K562 (cell line): ENCODE data around the gene ADGRB2. TPM values are rescaled to one million over a fixed set of nuclear protein-coding genes. Genes with fewer than 3 reads are reported as not detected.

Experiments used
- ATAC-seq: fragments of 200-7000 bp; cut with Tn5 transposase; 3 replicates; pipeline ENCODE4 v1.9.1; 2020; ENCODE audit warnings: moderate library complexity
- BruUV-seq: library from RNA; stranded (reverse); fragments of 400-500 nt; replicated peaks from 2 replicates; lab custom pipeline; 2021; lab: Mats Ljungman, UMichigan
- CTCF ChIA-PET: fragments of 300-600 bp; formaldehyde crosslinking; extraction: SDS; loops from one replicate; lab custom pipeline; 2021; ENCODE audit warnings: low intra/inter-chr PET ratio; lab: Yijun Ruan, JAX
- POLR2A ChIA-PET: fragments of 300-600, 350-650 bp; sonication (Branson Sonifier 250); formaldehyde crosslinking; extraction: SDS; loops from one replicate; lab custom pipeline; 2021; ENCODE audit warnings: antibody characterized with exemption, inconsistent platforms; lab: Yijun Ruan, JAX
- DNase-seq, 4 experiments: peaks; one replicate each; pipeline versions ENCODE4 v3.0.0 to v3.0.0-alpha.2; 2011 to 2018; ENCODE audit warnings: low spot score in 3 of 4, mixed read lengths in 3 of 4; ENCODE audit errors: extremely low read depth in 1 of 4
- FAIRE-seq: peaks from 2 replicates; lab custom pipeline; 2011; peaks lifted over from hg19 to GRCh38; lab: Jason Lieb, UNC
- H2AFZ ChIP-seq: 2 replicates; pipeline ENCODE4 v1.6.0; 2011; ENCODE audit warnings: low read depth, low read length, control low read depth, inconsistent platforms
- H3K27ac ChIP-seq: fragments of 200-600 bp; 3 replicates; pipeline ENCODE4 v1.8.0; 2011; ENCODE audit warnings: low read depth, mild to moderate bottlenecking, control low read depth, inconsistent platforms, low read length, moderate library complexity, mixed read lengths; ENCODE audit errors: extremely low read depth
- H3K27me3 ChIP-seq, 2 experiments: fragments of 300-600 bp in 1 of 2; 2 replicates in 1 of 2; 3 replicates in 1 of 2; pipeline versions ENCODE4 v1.6.0 to v1.8.0; 2011; ENCODE audit warnings: inconsistent platforms in 2 of 2, low read length in 2 of 2, mild to moderate bottlenecking in 1 of 2, mixed read lengths in 1 of 2, moderate library complexity in 1 of 2; ENCODE audit not compliant: control insufficient read depth in 2 of 2, insufficient read depth in 2 of 2
- H3K36me3 ChIP-seq: fragments of 300-600 bp; 3 replicates; pipeline ENCODE4 v1.8.0; 2011; ENCODE audit warnings: mild to moderate bottlenecking, low read length, inconsistent platforms; ENCODE audit not compliant: control insufficient read depth, insufficient read depth
- H3K4me1 ChIP-seq, 2 experiments: fragments of 200-600 bp in 1 of 2; replicated peaks in 1 of 2; 2 replicates in 1 of 2; 3 replicates in 1 of 2; pipeline versions ENCODE4 v1.5.1 to v1.8.0; 2011; ENCODE audit warnings: inconsistent platforms in 2 of 2, low read length in 2 of 2, mild to moderate bottlenecking in 1 of 2, mixed read lengths in 1 of 2, moderate library complexity in 1 of 2; ENCODE audit not compliant: control insufficient read depth in 2 of 2, insufficient read depth in 2 of 2
- H3K4me2 ChIP-seq: 2 replicates; pipeline ENCODE4 v1.6.1; 2011; ENCODE audit warnings: low read length, control low read depth, inconsistent platforms, mixed read lengths; ENCODE audit not compliant: insufficient read depth
- H3K4me3 ChIP-seq: fragments of 200-600 bp; sonication (generic), shearing (Covaris generic); 2 replicates; pipeline ENCODE4 v1.5.1; 2016; ENCODE audit warnings: control low read depth, inconsistent platforms
- H3K79me2 ChIP-seq: fragments of 200-600 bp; 3 replicates; pipeline ENCODE4 v1.8.0; 2011; ENCODE audit warnings: low read length, inconsistent platforms; ENCODE audit not compliant: control insufficient read depth, insufficient read depth
- H3K9ac ChIP-seq, 2 experiments: 2 replicates each; pipeline versions ENCODE4 v1.6.0 to v1.6.1; 2011; ENCODE audit warnings: low read depth in 2 of 2, low read length in 2 of 2, control low read depth in 1 of 2, inconsistent platforms in 1 of 2, mild to moderate bottlenecking in 1 of 2, mixed read lengths in 1 of 2; ENCODE audit not compliant: insufficient read depth in 1 of 2
- H3K9me1 ChIP-seq: one replicate; pipeline ENCODE4 v1.6.0; 2011; ENCODE audit warnings: inconsistent platforms, mild to moderate bottlenecking, low read length, moderate library complexity; ENCODE audit not compliant: control insufficient read depth, insufficient read depth
- H3K9me3 ChIP-seq: replicated peaks from 2 replicates; pipeline ENCODE4 v1.5.1; 2011; ENCODE audit warnings: low read depth, low read length, inconsistent platforms; ENCODE audit not compliant: control insufficient read depth, insufficient read depth
- H4K20me1 ChIP-seq: replicated peaks from 2 replicates; pipeline ENCODE4 v1.6.1; 2011; ENCODE audit warnings: low read length, inconsistent platforms, mixed read lengths; ENCODE audit not compliant: control insufficient read depth, insufficient read depth
- ELF2 ChIP-seq: fragments of 250-450 bp; sonication (Bioruptor Pico); IDR thresholded peaks from 2 replicates; pipeline ENCODE4 v1.5.0; 2021; ENCODE audit warnings: mild to moderate bottlenecking
- HDAC6 ChIP-seq: IDR thresholded peaks from 2 replicates; pipeline ENCODE4 v1.6.1; 2012; ENCODE audit warnings: low read depth, mild to moderate bottlenecking, control low read depth, inconsistent platforms, low read length, moderate library complexity
- HDGF ChIP-seq: fragments of 450-650 bp; IDR thresholded peaks from 2 replicates; pipeline ENCODE4 v1.6.1; 2016
- HNRNPLL ChIP-seq: fragments of 200-400 bp; formaldehyde crosslinking; IDR thresholded peaks from 2 replicates; pipeline ENCODE4 v1.6.1; 2017; ENCODE audit warnings: low read length, low read depth, mild to moderate bottlenecking; ENCODE audit not compliant: poor library complexity, severe bottlenecking
- MEF2A ChIP-seq: IDR thresholded peaks from 2 replicates; pipeline ENCODE4 v1.6.1; 2011; ENCODE audit warnings: low read depth, mild to moderate bottlenecking, low read length, moderate library complexity; ENCODE audit not compliant: control insufficient read depth
- NCOA4 ChIP-seq: fragments of 450-650 bp; IDR thresholded peaks from 2 replicates; pipeline ENCODE4 v1.6.1; 2018; ENCODE audit warnings: mild to moderate bottlenecking; ENCODE audit not compliant: partially characterized antibody
- NFIC ChIP-seq: fragments of 450-650 bp; IDR thresholded peaks from 2 replicates; pipeline ENCODE4 v1.6.1; 2017; ENCODE audit warnings: mild to moderate bottlenecking, inconsistent platforms
- POLR2AphosphoS5 ChIP-seq: IDR thresholded peaks from 2 replicates; pipeline ENCODE4 v1.6.1; 2011; ENCODE audit warnings: mild to moderate bottlenecking, low read depth, low read length, moderate library complexity; ENCODE audit not compliant: control insufficient read depth, insufficient read depth
- RBM25 ChIP-seq: fragments of 200-400 bp; formaldehyde crosslinking; IDR thresholded peaks from 2 replicates; pipeline ENCODE4 v1.6.1; 2018; ENCODE audit warnings: low read length, low read depth, moderate library complexity; ENCODE audit not compliant: severe bottlenecking
- XRCC3 ChIP-seq: fragments of 450-650 bp; IDR thresholded peaks from 2 replicates; pipeline ENCODE4 v1.6.1; 2017; ENCODE audit warnings: mild to moderate bottlenecking, moderate library complexity
- ZBED1 ChIP-seq: IDR thresholded peaks from 2 replicates; pipeline ENCODE4 v1.6.1; 2014
- ZKSCAN3 ChIP-seq: fragments of 250-450 bp; sonication (Bioruptor Pico); IDR thresholded peaks from 2 replicates; pipeline ENCODE4 v1.4.0; 2020
- ZNF707 ChIP-seq: fragments of 250-450 bp; sonication (Bioruptor Pico); conservative IDR thresholded peaks from 2 replicates; pipeline ENCODE4 v1.8.0; 2022; ENCODE audit warnings: inconsistent platforms, mild to moderate bottlenecking, moderate library complexity
- WGBS: fragments of 100-300 bp; shearing (Covaris generic); methylation state at CpG from one replicate; pipeline ENCODE4 v1.1.6; 2016; ENCODE audit warnings: low coverage, mixed read lengths; ENCODE audit not compliant: insufficient coverage; ENCODE audit errors: missing lambda C conversion rate; 5-methylcytosine and 5-hydroxymethylcytosine counted together
- in situ Hi-C: fragments of 300-500 bp; cut with MboI; formaldehyde crosslinking; loops from 4 replicates; pipeline ENCODE4 v1.15.0; 2018; ENCODE audit warnings: inconsistent platforms, mixed read lengths
- intact Hi-C: fragments of 100-400 bp; cut with micrococcal nuclease; formaldehyde crosslinking; loops from 2 replicates; pipeline ENCODE4 v1.14.2; 2022
- polyA plus RNA-seq, 8 experiments: library from polyadenylated mRNA; depleted of rRNA in 4 of 8; stranded (reverse) in 5 of 8; unstranded in 3 of 8; fragments of >200 nt; fragmentation: Nextera tagmentation in 2 of 8; fragmentation: Illumina TruSeq in 1 of 8; extraction: Ambion mirVana in 2 of 8; extraction: Trizol in 1 of 8; gene quantifications; 2 replicates each; pipeline versions ENCODE4 v1.2.1 to v1.2.3, GENCODE V29; 2011 to 2014; ENCODE audit warnings: inconsistent platforms in 1 of 8, missing spikeins in 1 of 8
- total RNA-seq, 7 experiments: library from RNA; depleted of rRNA in 6 of 7; stranded (reverse); fragments of >200 nt in 6 of 7; fragmentation: Illumina TruSeq in 2 of 7; extraction: Trizol in 2 of 7; gene quantifications; 2 replicates each; pipeline versions ENCODE4 v1.2.1 to v1.2.3, GENCODE V29; 2011 to 2021; ENCODE audit warnings: low replicate concordance in 1 of 7

The ADGRB2 gene
- total and polyA plus RNA-seq, 9 of the 15 experiments (the other 6 are each of a cell fraction or from before 2014, with no cell fraction given), result 0.04 to 0.23 (median 0.20) TPM; not detected in 2

- H3K79me2 ChIP-seq, result no peaks in the 10 kb centered on the region
- no peak overlapping the region for H2AFZ ChIP-seq
- no peaks in the 10 kb centered on the region for H3K36me3 ChIP-seq
- H3K27ac ChIP-seq, result no peak overlapping the region
- no TSS peak for BruUV-seq
- ATAC-seq (no peak), DNase-seq (no peak), FAIRE-seq (no peak)
- no peak for TF ChIP-seq XRCC3
- peak; percentile 77 for TF ChIP-seq NFIC
- TF ChIP-seq POLR2AphosphoS5, result no peak
- peaks cover 43 to 72% of the 10 kb centered on the region in 2 experiments for H3K27me3 ChIP-seq
- 1% methylated on average over 12 of the region's 12 CpGs for WGBS
- no peak overlapping the region for H3K4me2 ChIP-seq
- H3K9ac ChIP-seq, result no peak overlapping the region
- ChIA-PET POLR2A (interaction anchor here (0.5 to 2.6 kb wide), 6 partner anchors 8 to 1240 kb away, joined by 3 to 11 read pairs (median 4); no protein-coding TSS in a partner anchor), CTCF (no interaction called here)
- H3K9me1 ChIP-seq, result no peaks in the 10 kb centered on the region
- in situ Hi-C loops, result no loop called here
- H3K4me1 ChIP-seq, result peaks cover 0 to 18% of the 10 kb centered on the region in 2 experiments; a peak in 1 of 5 replicates
- intact Hi-C loops, result no loop called here
- H3K9me3 ChIP-seq, result no peaks in the 10 kb centered on the region
- peaks cover 39% of the 10 kb centered on the region for H4K20me1 ChIP-seq
- no peak overlapping the region for H3K4me3 ChIP-seq
These were observed 38.2 kb downstream of the ADGRB2 start for GRCh38 chr1:31725777-31726535.

DNA sequence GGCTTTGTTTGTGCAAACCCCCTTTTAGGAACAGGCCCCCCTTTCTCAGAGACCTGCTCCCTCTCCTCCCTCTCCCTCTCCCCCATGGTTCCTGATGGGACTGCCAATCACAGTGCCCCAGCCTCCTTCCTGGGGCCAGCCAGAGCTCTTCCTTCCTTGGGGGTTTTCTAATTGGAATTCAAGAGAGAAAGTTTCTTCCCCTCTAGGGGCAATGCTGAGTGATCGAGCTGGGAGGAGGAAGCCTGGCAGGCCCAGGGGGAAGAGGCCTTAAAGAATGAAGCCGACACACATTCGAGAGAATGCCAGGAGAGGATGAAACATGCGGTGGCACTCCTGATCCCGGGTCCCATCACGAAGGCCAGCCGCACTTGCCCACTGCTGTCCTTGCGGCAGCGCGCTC lies 39.0 kb downstream of the ADGRB2 start:
- WGBS, result 15% methylated on average over 10 of the region's 10 CpGs
- H3K9ac ChIP-seq, result no peak overlapping the region
- no peak overlapping the region for H2AFZ ChIP-seq
- no peak overlapping the region for H3K27ac ChIP-seq
- no peak overlapping the region for H3K4me3 ChIP-seq
- no peaks in the 10 kb centered on the region for H3K9me1 ChIP-seq
- no peak for ATAC-seq
- peaks cover 0 to 13% of the 10 kb centered on the region in 2 experiments; a peak in 1 of 5 replicates for H3K4me1 ChIP-seq
- CTCF ChIA-PET, result no interaction called here
- no peak for DNase-seq
- intact Hi-C loops (no loop called here), in situ Hi-C loops (no loop called here)
- no peaks in the 10 kb centered on the region for H3K9me3 ChIP-seq
- peaks cover 35 to 72% of the 10 kb centered on the region in 2 experiments for H3K27me3 ChIP-seq
- BruUV-seq, result no TSS peak
- H4K20me1 ChIP-seq, result peaks cover 36% of the 10 kb centered on the region
- no peak for FAIRE-seq
- POLR2A ChIA-PET, result interaction anchor here (0.6 to 2.6 kb wide), 4 partner anchors 8 to 293 kb away, joined by 3 to 11 read pairs (median 6); no protein-coding TSS in a partner anchor
- no peaks in the 10 kb centered on the region for H3K79me2 ChIP-seq
- H3K4me2 ChIP-seq, result no peak overlapping the region
- H3K36me3 ChIP-seq, result no peaks in the 10 kb centered on the region
- no peak for TF ChIP-seq RBM25
- TF ChIP-seq ZKSCAN3 (CRISPR knock-in tag), result no peak
- no peak for TF ChIP-seq ELF2 (CRISPR knock-in tag)
- no peak for TF ChIP-seq ZNF707 (CRISPR knock-in tag)
- no peak for TF ChIP-seq HNRNPLL
- TF ChIP-seq HDAC6, result no peak
- no peak for TF ChIP-seq HDGF
- TF ChIP-seq ZBED1, result no peak
- no peak for TF ChIP-seq MEF2A
- no peak for TF ChIP-seq NCOA4
